Spleen (tissue), 11 donors: ENCODE measurements around the gene UCN3. TPM values are rescaled to one million over a fixed set of nuclear protein-coding genes. Genes with fewer than 3 reads are reported as not detected.

Source experiments
- DNase-seq: peaks from one replicate; pipeline ENCODE4 v3.0.0-alpha.2; 2020
- H3K27ac ChIP-seq, 8 donors: fragments of 200-600 bp; sonication (generic) in 7 of 8; 1 replicate in 4 of 8; 2 replicates in 4 of 8; pipeline versions ENCODE4 v1.5.0 to v1.8.0; 2016 to 2021; ENCODE audit warnings: inconsistent platforms in 4 of 8, mild to moderate bottlenecking in 4 of 8, moderate library complexity in 1 of 8
- H3K27me3 ChIP-seq, 7 donors: fragments of 200-600 bp; sonication (generic) in 6 of 7; replicated peaks in 1 of 7; 1 replicate in 4 of 7; 2 replicates in 3 of 7; pipeline versions ENCODE4 v1.5.0 to v1.8.0; 2016 to 2021; ENCODE audit warnings: inconsistent platforms in 3 of 7, mild to moderate bottlenecking in 1 of 7
- H3K36me3 ChIP-seq, 6 donors: fragments of 200-600 bp; sonication (generic) in 5 of 6; 1 replicate in 4 of 6; 2 replicates in 2 of 6; pipeline versions ENCODE4 v1.5.0 to v1.8.0; 2016 to 2021; ENCODE audit warnings: inconsistent platforms in 2 of 6
- H3K4me1 ChIP-seq, 6 donors: fragments of 200-600 bp; sonication (generic) in 5 of 6; 1 replicate in 3 of 6; 2 replicates in 3 of 6; pipeline versions ENCODE4 v1.5.0 to v1.8.0; 2016 to 2021; ENCODE audit warnings: inconsistent platforms in 3 of 6
- H3K4me3 ChIP-seq, 8 donors: fragments of 200-600 bp; sonication (generic) in 7 of 8; 1 replicate in 4 of 8; 2 replicates in 4 of 8; pipeline versions ENCODE4 v1.5.0 to v1.8.0; 2016 to 2021; ENCODE audit warnings: inconsistent platforms in 4 of 8, mild to moderate bottlenecking in 4 of 8, moderate library complexity in 2 of 8
- H3K9me3 ChIP-seq, 8 donors: fragments of 200-600 bp; sonication (generic) in 7 of 8; 1 replicate in 4 of 8; 2 replicates in 4 of 8; pipeline versions ENCODE4 v1.5.0 to v1.8.0; 2016 to 2021; ENCODE audit warnings: inconsistent platforms in 4 of 8
- CTCF ChIP-seq, 11 experiments: fragments of 200-600 bp in 7 of 11; fragments of 450-650 bp in 4 of 11; sonication (generic) in 4 of 11; IDR thresholded peaks in 8 of 11; conservative IDR thresholded peaks in 3 of 11; 1 replicate in 7 of 11; 2 replicates in 4 of 11; pipeline versions ENCODE4 v1.4.0 to v1.8.0; 2016 to 2021; ENCODE audit warnings: antibody characterized with exemption in 11 of 11, inconsistent platforms in 4 of 11, mild to moderate bottlenecking in 1 of 11
- POLR2A ChIP-seq, 3 donors: fragments of 450-650 bp; IDR thresholded peaks; one replicate each; pipeline ENCODE4 v1.5.1; 2017; ENCODE audit warnings: antibody characterized with exemption in 3 of 3, mild to moderate bottlenecking in 1 of 3
- POLR2AphosphoS5 ChIP-seq, 3 donors: sonication (generic); formaldehyde crosslinking; IDR thresholded peaks; one replicate each; pipeline ENCODE4 v1.5.1; 2017; ENCODE audit warnings: antibody characterized with exemption in 3 of 3
- WGBS, 5 donors: extraction: QIAGEN DNeasy Blood & Tissue Kit in 3 of 5; methylation state at CpG; one replicate each; pipeline versions ENCODE4 v1.1.5 to v1.1.7; 2013 to 2018; 5-methylcytosine and 5-hydroxymethylcytosine counted together
- intact Hi-C: fragments of 100-400 bp; cut with DNase I; formaldehyde crosslinking; loops from one replicate; pipeline ENCODE4 v1.15.0; 2023; ENCODE audit warnings: low total_unique reads
- polyA plus RNA-seq, 3 donors: library from polyadenylated mRNA; stranded (reverse); fragments of 200-250 nt; gene quantifications; one replicate each; pipeline ENCODE4 v1.2.1, GENCODE V29; 2013
- total RNA-seq, 7 donors: library from RNA; depleted of rRNA in 3 of 7; stranded (reverse); fragments of >200 nt in 3 of 7; fragmentation: NEBNext Ultra II Directional in 4 of 7; extraction: Animal tissue kit (Norgen Biotek cat#: 25700) in 4 of 7; gene quantifications; one replicate each; pipeline versions ENCODE4 v1.1.0 to v1.2.1, GENCODE V29; 2016 to 2021
- donor health status: healthy with polysubstance abuse.
- donor health status: DM: no; HTN: no; CAD: no; lungs with moderate emphysema.
- donor health status: DM: no; HTN: no; CAD: no.
- donor health status: Bipolar disorder and iron deficiency.
- donor health status: healthy.
- donor health status: DM: no; HTN: no; CAD: no.
- donor health status: DM: yes; HTN: yes; CAD: no.

The UCN3 gene
- total and polyA plus RNA-seq, 10 donors = not detected

GRCh38 chr10:5381187-5381586 lies 16.4 kb downstream of the UCN3 start:
- no peak overlapping the region for H3K27ac ChIP-seq
- no peaks in the 10 kb centered on the region for H3K27me3 ChIP-seq
- peaks cover 0 to 7% (median 0%) of the 10 kb centered on the region in 8 donors for H3K9me3 ChIP-seq
- H3K4me1 ChIP-seq = no peaks in the 10 kb centered on the region
- intact Hi-C loops = loop anchor here (10.0 kb wide), 1 partner anchor 536 kb away; no protein-coding TSS in a partner anchor
- DNase-seq = no peak
- TF ChIP-seq POLR2A (IDR thresholded peaks at IDR 0.05) = no peak
- no peak overlapping the region for H3K4me3 ChIP-seq
- no peaks in the 10 kb centered on the region for H3K36me3 ChIP-seq
- 87 to 100% (median 95%) methylated on average over 2 of the region's 2 CpGs for WGBS, 5 donors

- H3K27me3 ChIP-seq = no peaks in the 10 kb centered on the region
- no peaks in the 10 kb centered on the region for H3K4me1 ChIP-seq
- TF ChIP-seq POLR2A (IDR thresholded peaks at IDR 0.05) (no peak), POLR2AphosphoS5 (IDR thresholded peaks at IDR 0.05) (no peak), CTCF (IDR thresholded peaks at IDR 0.05 in 8 of 11, conservative IDR thresholded peaks at IDR 0.05 in 3 of 11) (no peak)
- peaks cover 2 to 19% (median 15%) of the 10 kb centered on the region in 8 donors for H3K9me3 ChIP-seq
- no peak overlapping the region for H3K4me3 ChIP-seq
- H3K27ac ChIP-seq = no peak overlapping the region
- no peaks in the 10 kb centered on the region for H3K36me3 ChIP-seq
- intact Hi-C loops = loop anchor here (10.0 kb wide), 1 partner anchor 540 kb away; no protein-coding TSS in a partner anchor
- 75 to 91% (median 79%) methylated on average over 2 of the region's 2 CpGs for WGBS, 5 donors
- no peak for DNase-seq
Measured at GRCh38 chr10:5385224-5385623, 20.5 kb downstream of the UCN3 start.

- DNase-seq = no peak
- no peak overlapping the region for H3K27ac ChIP-seq
- TF ChIP-seq POLR2A (IDR thresholded peaks at IDR 0.05) = no peak
- TF ChIP-seq POLR2AphosphoS5 (IDR thresholded peaks at IDR 0.05) = no peak
- TF ChIP-seq CTCF (IDR thresholded peaks at IDR 0.05 in 8 of 11, conservative IDR thresholded peaks at IDR 0.05 in 3 of 11) = no peak
Measured at GRCh38 chr10:5387169-5387568, 22.4 kb downstream of the UCN3 start.

GRCh38 chr10:5390607-5391205 lies 25.9 kb downstream of the UCN3 start:
- no peaks in the 10 kb centered on the region for H3K4me1 ChIP-seq
- H3K9me3 ChIP-seq = peaks cover 15 to 44% (median 36%) of the 10 kb centered on the region in 8 donors
- H3K27ac ChIP-seq = no peak overlapping the region
- no peaks in the 10 kb centered on the region for H3K27me3 ChIP-seq
- intact Hi-C loops = no loop called here
- H3K4me3 ChIP-seq = no peak overlapping the region
- no peaks in the 10 kb centered on the region for H3K36me3 ChIP-seq
- 92 to 100% (median 97%) methylated on average over 1 of the region's 1 CpG for WGBS, 5 donors
- TF ChIP-seq POLR2A (IDR thresholded peaks at IDR 0.05) (no peak), POLR2AphosphoS5 (IDR thresholded peaks at IDR 0.05) (no peak), CTCF (IDR thresholded peaks at IDR 0.05 in 8 of 11, conservative IDR thresholded peaks at IDR 0.05 in 3 of 11) (no peak)
- no peak for DNase-seq

More at GRCh38 chr10:5387169-5387568, 22.4 kb downstream of the UCN3 start:
- Histone ChIP-seq H3K4me3 (no peak overlapping the region), H3K27me3 (no peaks in the 10 kb centered on the region), H3K9me3 (peaks cover 15 to 37% (median 34%) of the 10 kb centered on the region in 8 donors), H3K4me1 (no peaks in the 10 kb centered on the region), H3K36me3 (no peaks in the 10 kb centered on the region)
- intact Hi-C loops = loop anchor here (10.0 kb wide), 1 partner anchor 542 kb away; no protein-coding TSS in a partner anchor
- WGBS, 5 donors = 76 to 91% (median 87%) methylated on average over 5 of the region's 5 CpGs
